Measurements from ENCODE around the gene PHLPP1.

Gene PHLPP1

DNA sequence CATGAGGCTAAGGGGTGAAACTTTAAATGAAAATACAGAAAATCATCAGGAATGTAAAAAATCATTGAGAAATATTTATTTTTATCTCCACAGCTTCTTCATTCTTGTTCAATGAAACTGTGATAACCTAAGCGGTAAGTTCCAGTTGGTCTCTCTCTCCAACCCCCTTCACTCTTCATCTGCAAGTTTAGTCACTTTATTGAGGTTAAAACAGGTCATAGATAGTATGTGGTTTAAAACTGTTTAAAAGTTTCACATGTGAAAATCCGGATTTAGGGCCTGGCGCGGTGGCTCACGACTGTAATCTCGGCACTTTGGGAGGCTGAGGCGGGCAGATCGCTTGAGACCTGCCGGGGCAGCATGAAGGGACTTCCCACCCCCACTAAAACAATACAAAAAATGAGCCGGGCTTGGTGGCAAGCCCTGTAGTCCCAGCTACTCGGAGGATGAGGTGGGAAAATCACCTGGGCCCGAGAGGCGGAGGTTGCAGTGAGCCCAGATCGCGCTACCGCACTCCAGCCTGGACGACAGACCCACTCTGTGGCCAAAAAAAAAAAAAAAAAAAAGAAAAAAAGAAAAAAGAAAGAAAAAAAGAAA is 1.6 kb upstream of the PHLPP1 start:
- H3K9me3 ChIP-seq = no peaks in the 10 kb centered on the region
- peaks cover 0 to 13% (median 6%) of the 10 kb centered on the region in 4 donors for H3K4me1 ChIP-seq
- no peaks in the 10 kb centered on the region for H3K36me3 ChIP-seq
- no peaks in the 10 kb centered on the region for H3K27me3 ChIP-seq
- intact Hi-C loops (cut with DNase I; ENCODE audit: low total_unique reads) = loop anchor here (2.0 to 10.0 kb wide), 4 partner anchors 129 to 709 kb away; partner anchors contain the start of gene VPS4B
- H3K27ac ChIP-seq = no peak overlapping the region
- DNase-seq = no peak
- TF ChIP-seq, protein P1, sequence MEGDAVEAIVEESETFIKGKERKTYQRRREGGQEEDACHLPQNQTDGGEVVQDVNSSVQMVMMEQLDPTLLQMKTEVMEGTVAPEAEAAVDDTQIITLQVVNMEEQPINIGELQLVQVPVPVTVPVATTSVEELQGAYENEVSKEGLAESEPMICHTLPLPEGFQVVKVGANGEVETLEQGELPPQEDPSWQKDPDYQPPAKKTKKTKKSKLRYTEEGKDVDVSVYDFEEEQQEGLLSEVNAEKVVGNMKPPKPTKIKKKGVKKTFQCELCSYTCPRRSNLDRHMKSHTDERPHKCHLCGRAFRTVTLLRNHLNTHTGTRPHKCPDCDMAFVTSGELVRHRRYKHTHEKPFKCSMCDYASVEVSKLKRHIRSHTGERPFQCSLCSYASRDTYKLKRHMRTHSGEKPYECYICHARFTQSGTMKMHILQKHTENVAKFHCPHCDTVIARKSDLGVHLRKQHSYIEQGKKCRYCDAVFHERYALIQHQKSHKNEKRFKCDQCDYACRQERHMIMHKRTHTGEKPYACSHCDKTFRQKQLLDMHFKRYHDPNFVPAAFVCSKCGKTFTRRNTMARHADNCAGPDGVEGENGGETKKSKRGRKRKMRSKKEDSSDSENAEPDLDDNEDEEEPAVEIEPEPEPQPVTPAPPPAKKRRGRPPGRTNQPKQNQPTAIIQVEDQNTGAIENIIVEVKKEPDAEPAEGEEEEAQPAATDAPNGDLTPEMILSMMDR (IDR thresholded peaks at IDR 0.05) = no peak
- no peak overlapping the region for H3K4me3 ChIP-seq

DNA sequence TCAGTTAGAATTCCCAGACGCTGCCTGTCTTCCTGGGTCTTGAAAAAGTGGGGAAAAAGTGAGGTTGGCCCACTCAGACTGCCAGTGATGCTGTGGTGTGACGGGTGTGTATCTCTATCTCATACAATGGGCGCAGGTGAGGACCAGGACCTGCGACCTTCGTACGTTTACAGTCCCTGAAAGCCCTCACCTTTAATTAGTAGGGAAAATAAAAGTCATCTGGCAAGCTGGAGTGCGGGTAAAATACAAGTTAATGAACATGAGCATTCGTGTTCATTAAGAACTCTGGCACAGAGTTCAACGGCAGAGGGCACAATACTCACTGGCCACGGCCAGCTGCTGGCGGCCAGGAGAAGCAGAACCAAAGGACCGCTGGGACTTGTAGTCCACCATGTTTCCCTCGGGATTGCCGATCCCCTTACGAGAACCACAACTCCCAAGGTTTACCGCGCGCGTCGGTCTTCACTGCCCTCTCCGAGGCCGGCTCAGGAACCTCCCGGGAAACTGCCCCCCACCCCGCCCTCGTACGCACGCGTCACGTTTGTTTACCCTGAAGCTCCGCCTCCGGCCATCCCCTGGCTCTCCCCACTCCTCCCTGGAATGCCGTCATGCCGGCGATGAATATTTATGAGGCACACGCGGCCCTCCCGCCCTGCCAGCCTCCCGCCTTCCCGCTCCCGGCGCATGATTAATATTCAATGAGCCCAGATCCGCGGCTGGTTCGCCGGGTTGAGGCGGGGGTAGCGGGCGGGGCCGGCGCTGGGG is 488 bp upstream of the PHLPP1 start:
- intact Hi-C loops (cut with DNase I; ENCODE audit: low total_unique reads) = loop anchor here (2.0 to 10.0 kb wide), 6 partner anchors 130 to 707 kb away; partner anchors contain the start of gene VPS4B
- DNase-seq = peak; percentile 100
- TF ChIP-seq, protein P1 (IDR thresholded peaks at IDR 0.05) = peak; percentile 77 to 81
- Histone ChIP-seq H3K4me1 (peaks cover 0 to 24% (median 10%) of the 10 kb centered on the region in 4 donors), H3K4me3 (peak overlapping the region; percentile 76 to 88), H3K27me3 (no peaks in the 10 kb centered on the region), H3K36me3 (no peaks in the 10 kb centered on the region), H3K9me3 (no peaks in the 10 kb centered on the region), H3K27ac (peak overlapping the region; percentile 92 to 93)

DNA sequence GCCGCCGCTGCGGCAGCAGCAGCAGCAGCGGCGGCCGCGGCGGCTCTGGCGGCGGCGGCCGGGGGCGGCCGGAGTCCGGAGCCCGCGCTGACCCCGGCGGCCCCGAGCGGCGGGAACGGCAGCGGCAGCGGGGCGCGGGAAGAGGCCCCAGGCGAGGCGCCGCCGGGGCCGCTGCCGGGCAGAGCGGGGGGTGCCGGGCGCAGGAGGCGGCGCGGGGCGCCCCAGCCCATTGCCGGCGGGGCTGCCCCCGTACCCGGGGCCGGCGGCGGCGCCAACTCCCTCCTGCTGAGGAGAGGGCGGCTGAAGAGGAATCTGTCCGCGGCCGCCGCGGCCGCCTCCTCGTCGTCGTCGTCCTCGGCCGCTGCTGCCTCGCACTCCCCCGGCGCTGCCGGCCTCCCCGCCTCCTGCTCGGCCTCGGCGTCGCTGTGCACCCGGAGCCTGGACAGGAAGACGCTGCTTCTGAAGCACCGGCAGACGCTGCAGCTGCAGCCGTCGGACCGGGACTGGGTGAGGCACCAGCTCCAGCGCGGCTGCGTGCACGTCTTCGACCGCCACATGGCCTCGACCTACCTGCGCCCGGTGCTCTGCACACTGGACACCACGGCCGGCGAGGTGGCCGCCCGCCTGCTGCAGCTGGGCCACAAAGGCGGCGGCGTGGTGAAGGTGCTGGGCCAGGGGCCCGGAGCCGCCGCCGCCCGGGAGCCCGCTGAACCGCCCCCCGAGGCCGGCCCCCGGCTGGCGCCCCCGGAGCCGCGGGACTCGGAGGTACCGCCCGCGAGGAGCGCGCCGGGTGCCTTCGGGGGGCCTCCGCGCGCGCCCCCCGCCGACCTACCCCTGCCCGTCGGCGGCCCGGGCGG is 646 bp downstream of the PHLPP1 start:
- H3K4me1 ChIP-seq = peaks cover 0 to 34% (median 10%) of the 10 kb centered on the region in 4 donors
- intact Hi-C loops (cut with DNase I; ENCODE audit: low total_unique reads) = loop anchor here (2.0 to 10.0 kb wide), 5 partner anchors 131 to 429 kb away; no protein-coding TSS in a partner anchor
- no peaks in the 10 kb centered on the region for H3K36me3 ChIP-seq
- peak; percentile 38 to 79 for DNase-seq
- peak overlapping the region; percentile 76 to 88 for H3K4me3 ChIP-seq
- H3K27me3 ChIP-seq = no peaks in the 10 kb centered on the region
- TF ChIP-seq, protein P1 (IDR thresholded peaks at IDR 0.05) = no peak
- peak overlapping the region; percentile 92 to 93 for H3K27ac ChIP-seq
- H3K9me3 ChIP-seq = no peaks in the 10 kb centered on the region

DNA sequence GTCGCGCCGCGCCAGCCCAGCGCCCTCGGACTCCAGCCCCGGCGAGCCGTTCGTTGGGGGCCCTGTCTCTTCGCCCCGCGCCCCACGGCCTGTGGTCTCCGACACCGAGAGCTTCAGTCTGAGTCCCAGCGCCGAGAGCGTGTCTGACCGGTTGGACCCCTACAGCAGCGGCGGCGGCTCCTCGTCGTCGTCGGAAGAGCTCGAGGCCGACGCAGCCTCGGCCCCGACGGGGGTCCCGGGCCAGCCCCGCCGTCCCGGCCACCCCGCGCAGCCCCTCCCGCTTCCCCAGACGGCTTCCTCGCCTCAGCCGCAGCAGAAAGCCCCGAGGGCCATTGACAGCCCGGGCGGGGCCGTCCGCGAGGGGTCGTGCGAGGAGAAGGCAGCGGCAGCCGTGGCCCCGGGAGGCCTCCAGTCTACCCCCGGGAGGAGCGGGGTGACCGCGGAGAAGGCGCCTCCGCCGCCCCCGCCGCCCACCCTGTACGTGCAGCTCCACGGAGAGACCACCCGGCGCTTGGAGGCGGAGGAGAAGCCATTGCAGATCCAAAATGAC is 1.4 kb downstream of the PHLPP1 start:
- Histone ChIP-seq H3K4me1 (peaks cover 0 to 38% (median 10%) of the 10 kb centered on the region in 4 donors), H3K27ac (peak overlapping the region; percentile 92 to 93), H3K27me3 (no peaks in the 10 kb centered on the region), H3K4me3 (peak overlapping the region; percentile 76 to 88), H3K9me3 (no peaks in the 10 kb centered on the region), H3K36me3 (no peaks in the 10 kb centered on the region)
- DNase-seq = peak; percentile 40 to 70
- TF ChIP-seq, protein P1 (IDR thresholded peaks at IDR 0.05) = no peak
- intact Hi-C loops (cut with DNase I; ENCODE audit: low total_unique reads) = loop anchor here (5.0 to 10.0 kb wide), 4 partner anchors 132 to 428 kb away; no protein-coding TSS in a partner anchor
